Caco-2 (cell line): Measurements from ENCODE around the gene TLR9. TPM values are rescaled to one million over a fixed set of nuclear protein-coding genes. Genes with fewer than 3 reads are reported as not detected.

ENCODE experiments used
- BruUV-seq: library from RNA; stranded (reverse); fragments of 400-500 nt; replicated peaks from 2 replicates; lab custom pipeline; 2021; lab: Mats Ljungman, UMichigan
- CTCF ChIA-PET: fragments of 300-600 bp; sonication (Branson Sonifier 250); formaldehyde crosslinking; loops from one replicate; lab custom pipeline; 2022; ENCODE audit warnings: antibody characterized with exemption; lab: Charles Lee
- POLR2A ChIA-PET: fragments of 300-600 bp; sonication (Branson Sonifier 250); formaldehyde crosslinking; loops from one replicate; lab custom pipeline; 2022; ENCODE audit warnings: antibody characterized with exemption; lab: Charles Lee
- DNase-seq, 2 experiments: peaks; one replicate each; pipeline versions ENCODE4 v3.0.0 to v3.0.0-alpha.2; 2020 to 2022
- H3K27me3 ChIP-seq: replicated peaks from 2 replicates; pipeline ENCODE4 v1.6.0; 2011; ENCODE audit warnings: low read length; ENCODE audit not compliant: control insufficient read depth, insufficient read depth
- H3K36me3 ChIP-seq: 2 replicates; pipeline ENCODE4 v1.5.1; 2011; ENCODE audit warnings: low read length; ENCODE audit not compliant: control insufficient read depth, insufficient read depth
- H3K4me1 ChIP-seq: fragments of 250-450 bp; sonication (Bioruptor Pico); 2 replicates; pipeline ENCODE4 v1.5.1; 2020; ENCODE audit warnings: mild to moderate bottlenecking
- H3K4me3 ChIP-seq: 2 replicates; pipeline ENCODE4 v1.5.1; 2011; ENCODE audit warnings: low read depth, mild to moderate bottlenecking, control low read depth, low read length
- H3K9me3 ChIP-seq: fragments of 250-450 bp; sonication (Bioruptor Pico); 2 replicates; pipeline ENCODE4 v1.5.1; 2020; ENCODE audit warnings: mild to moderate bottlenecking, moderate library complexity
- H3K27ac Mint-ChIP-seq: one replicate; pipeline ENCODE4 v1.8.0; 2022; ENCODE audit warnings: mixed read lengths; ENCODE audit not compliant: unreplicated experiment
- H3K27me3 Mint-ChIP-seq: one replicate; pipeline ENCODE4 v1.8.0; 2022; ENCODE audit warnings: mixed read lengths; ENCODE audit not compliant: insufficient read depth, unreplicated experiment
- H3K36me3 Mint-ChIP-seq: one replicate; pipeline ENCODE4 v1.8.0; 2022; ENCODE audit warnings: mild to moderate bottlenecking, mixed read lengths; ENCODE audit not compliant: insufficient read depth, unreplicated experiment
- H3K4me1 Mint-ChIP-seq: one replicate; pipeline ENCODE4 v1.8.0; 2022; ENCODE audit warnings: low read depth, mixed read lengths; ENCODE audit not compliant: unreplicated experiment
- H3K4me3 Mint-ChIP-seq: one replicate; pipeline ENCODE4 v1.8.0; 2022; ENCODE audit warnings: mild to moderate bottlenecking, moderate library complexity, mixed read lengths; ENCODE audit not compliant: unreplicated experiment
- H3K9me3 Mint-ChIP-seq: one replicate; pipeline ENCODE4 v1.8.0; 2022; ENCODE audit warnings: mixed read lengths; ENCODE audit not compliant: unreplicated experiment
- intact Hi-C: fragments of 100-400 bp; cut with micrococcal nuclease; formaldehyde crosslinking; loops from one replicate; pipeline ENCODE4 v1.10.0; 2022; ENCODE audit not compliant: unreplicated experiment
- total RNA-seq: library from RNA; stranded (reverse); gene quantifications from 2 replicates; pipeline ENCODE4 v1.2.3, GENCODE V29; 2022
- TF ChIP-seq, protein P1 (sequence below), 2 experiments: fragments of 200-600 bp in 1 of 2; IDR thresholded peaks; 1 replicate in 1 of 2; 2 replicates in 1 of 2; pipeline versions ENCODE4 v1.5.1 to v1.8.0; 2011 to 2022; ENCODE audit warnings: antibody characterized with exemption in 1 of 2, control low read depth in 1 of 2, inconsistent platforms in 1 of 2, low read depth in 1 of 2, low read length in 1 of 2, mild to moderate bottlenecking in 1 of 2, moderate library complexity in 1 of 2; ENCODE audit not compliant: insufficient read depth in 1 of 2, severe bottlenecking in 1 of 2, unreplicated experiment in 1 of 2

TLR9 gene
- total RNA-seq, 1 experiment from 2014 or later, result not detected

DNA sequence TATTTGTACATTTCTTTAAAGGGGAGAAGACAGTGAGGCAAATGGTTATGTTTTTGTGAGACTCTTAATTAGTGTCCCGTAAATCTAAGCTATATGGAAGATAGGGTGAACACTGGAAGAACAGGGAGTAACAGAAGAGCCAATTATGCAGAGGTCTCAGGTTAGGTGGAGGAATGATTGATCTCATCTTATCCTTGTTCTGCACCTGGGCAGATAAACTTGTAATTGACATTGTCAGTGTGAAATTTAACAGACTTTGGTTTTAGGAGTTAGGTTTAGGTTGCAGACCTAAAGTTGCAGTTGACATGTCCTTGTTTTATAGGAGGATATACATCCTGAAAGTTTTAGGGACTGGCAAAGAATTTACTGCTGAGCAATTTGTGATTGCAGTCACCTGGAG, 16.6 kb upstream of the TLR9 start:
- H3K9me3 Mint-ChIP-seq, result no peaks in the 10 kb centered on the region
- H3K4me1 Mint-ChIP-seq, result peaks cover 8% of the 10 kb centered on the region
- H3K4me3 Mint-ChIP-seq, result no peak overlapping the region
- no peaks in the 10 kb centered on the region for H3K27me3 Mint-ChIP-seq
- H3K36me3 Mint-ChIP-seq, result peaks cover 20% of the 10 kb centered on the region
- H3K27me3 ChIP-seq, result no peaks in the 10 kb centered on the region
- H3K4me3 ChIP-seq, result no peak overlapping the region
- no peak overlapping the region for H3K27ac Mint-ChIP-seq
- TF ChIP-seq, protein P1, sequence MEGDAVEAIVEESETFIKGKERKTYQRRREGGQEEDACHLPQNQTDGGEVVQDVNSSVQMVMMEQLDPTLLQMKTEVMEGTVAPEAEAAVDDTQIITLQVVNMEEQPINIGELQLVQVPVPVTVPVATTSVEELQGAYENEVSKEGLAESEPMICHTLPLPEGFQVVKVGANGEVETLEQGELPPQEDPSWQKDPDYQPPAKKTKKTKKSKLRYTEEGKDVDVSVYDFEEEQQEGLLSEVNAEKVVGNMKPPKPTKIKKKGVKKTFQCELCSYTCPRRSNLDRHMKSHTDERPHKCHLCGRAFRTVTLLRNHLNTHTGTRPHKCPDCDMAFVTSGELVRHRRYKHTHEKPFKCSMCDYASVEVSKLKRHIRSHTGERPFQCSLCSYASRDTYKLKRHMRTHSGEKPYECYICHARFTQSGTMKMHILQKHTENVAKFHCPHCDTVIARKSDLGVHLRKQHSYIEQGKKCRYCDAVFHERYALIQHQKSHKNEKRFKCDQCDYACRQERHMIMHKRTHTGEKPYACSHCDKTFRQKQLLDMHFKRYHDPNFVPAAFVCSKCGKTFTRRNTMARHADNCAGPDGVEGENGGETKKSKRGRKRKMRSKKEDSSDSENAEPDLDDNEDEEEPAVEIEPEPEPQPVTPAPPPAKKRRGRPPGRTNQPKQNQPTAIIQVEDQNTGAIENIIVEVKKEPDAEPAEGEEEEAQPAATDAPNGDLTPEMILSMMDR (IDR thresholded peaks at IDR 0.05; ENCODE audit: insufficient read depth in 1 of 2, low read depth in 1 of 2, low read length in 1 of 2, severe bottlenecking in 1 of 2, unreplicated experiment in 1 of 2), result no peak
- H3K36me3 ChIP-seq, result no peaks in the 10 kb centered on the region; the same call in 1 of the 2 replicates
- intact Hi-C loops, result no loop called here
- ChIA-PET POLR2A (interaction anchor here (0.6 kb wide), 1 partner anchor 32 kb away, joined by 3 read pairs; no protein-coding TSS in a partner anchor), CTCF (no interaction called here)
- no peak for DNase-seq
- H3K4me1 ChIP-seq, result peaks cover 27% of the 10 kb centered on the region
- H3K9me3 ChIP-seq, result no peaks in the 10 kb centered on the region
- BruUV-seq, result no TSS peak

DNA sequence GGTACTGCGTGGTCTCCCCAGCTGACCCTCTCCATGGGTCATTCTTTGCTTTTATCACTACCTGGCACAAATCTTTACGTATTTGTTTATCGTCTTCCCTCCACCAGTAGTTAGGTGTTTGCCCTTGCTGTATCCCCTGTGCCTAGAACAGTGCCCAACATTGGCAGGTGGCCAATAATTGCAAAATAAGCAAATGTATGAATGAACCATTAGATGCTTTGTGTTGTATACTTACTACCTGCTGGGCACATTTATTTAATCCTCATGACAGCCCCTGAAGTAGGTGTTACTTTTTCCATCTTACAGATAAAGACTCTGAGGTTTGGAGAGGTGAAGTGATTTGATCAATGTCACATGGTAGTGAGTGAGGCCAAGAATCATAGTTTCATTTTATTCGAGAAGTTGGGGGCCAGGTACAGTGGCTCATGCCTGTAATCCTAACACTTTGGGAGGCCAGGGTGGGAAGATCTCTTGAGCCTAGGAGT, 15.5 kb upstream of the TLR9 start:
- intact Hi-C loops, result no loop called here
- no peaks in the 10 kb centered on the region for H3K27me3 ChIP-seq
- peaks cover 8% of the 10 kb centered on the region for H3K4me1 Mint-ChIP-seq
- peaks cover 9% of the 10 kb centered on the region for H3K36me3 Mint-ChIP-seq
- peak overlapping the region; percentile 91 for H3K27ac Mint-ChIP-seq
- H3K27me3 Mint-ChIP-seq, result no peaks in the 10 kb centered on the region
- BruUV-seq, result no TSS peak
- H3K9me3 Mint-ChIP-seq, result no peaks in the 10 kb centered on the region
- CTCF ChIA-PET, result interaction anchor here (0.9 to 1.3 kb wide), 3 partner anchors 20 to 41 kb away, joined by 3 to 6 read pairs (median 5); no protein-coding TSS in a partner anchor
- peak overlapping the region; percentile 83 for H3K4me3 Mint-ChIP-seq
- DNase-seq, result no peak
- TF ChIP-seq, protein P1 (IDR thresholded peaks at IDR 0.05; ENCODE audit: insufficient read depth in 1 of 2, low read depth in 1 of 2, low read length in 1 of 2, severe bottlenecking in 1 of 2, unreplicated experiment in 1 of 2), result no peak
- POLR2A ChIA-PET, result interaction anchor here (0.6 to 0.7 kb wide), 2 partner anchors 26 to 49 kb away, joined by 3 read pairs; no protein-coding TSS in a partner anchor
- H3K36me3 ChIP-seq, result no peaks in the 10 kb centered on the region; the same call in 1 of the 2 replicates
- no peaks in the 10 kb centered on the region for H3K9me3 ChIP-seq
- H3K4me3 ChIP-seq, result no peak overlapping the region
- peaks cover 27% of the 10 kb centered on the region for H3K4me1 ChIP-seq

DNA sequence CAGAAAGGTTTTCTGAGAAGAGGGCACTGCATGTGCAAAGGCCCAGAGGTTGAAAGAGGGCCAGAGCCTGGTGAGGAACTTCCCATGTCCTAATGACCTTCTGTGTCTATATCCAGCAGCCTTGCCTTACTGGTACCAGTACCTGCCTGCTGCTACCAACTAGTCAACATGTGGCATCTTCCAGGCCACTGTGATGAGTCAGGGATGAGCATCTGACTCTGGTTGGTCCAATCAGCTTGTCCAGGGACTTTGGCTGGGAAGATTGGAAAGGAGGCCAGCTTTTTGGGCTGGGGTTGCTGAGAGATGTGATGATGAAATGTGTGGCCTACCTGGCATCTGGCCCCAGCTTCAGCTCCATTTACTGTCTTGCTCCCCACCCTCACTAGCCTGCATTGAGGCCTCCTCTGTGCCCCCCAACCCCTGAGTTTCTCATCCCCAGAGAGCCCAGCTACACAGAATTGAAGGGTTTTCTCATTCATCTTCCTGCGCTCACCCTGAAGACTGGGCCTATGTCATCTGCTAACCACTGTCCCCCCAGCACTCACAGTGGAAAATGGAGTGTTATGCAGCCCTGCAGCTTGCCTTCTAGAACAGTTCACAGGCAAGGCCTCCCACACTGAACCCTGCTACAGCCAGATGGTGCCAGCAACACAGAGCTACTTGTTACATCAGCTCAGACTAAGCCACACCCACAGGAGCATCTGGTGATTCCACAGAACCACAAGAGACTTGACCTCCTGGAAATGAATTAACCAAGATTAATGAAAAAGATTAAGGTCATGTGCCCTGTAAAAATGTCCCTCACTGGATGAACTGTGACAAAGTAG, 14.8 kb upstream of the TLR9 start:
- intact Hi-C loops, result no loop called here
- H3K4me1 Mint-ChIP-seq, result peaks cover 8% of the 10 kb centered on the region

More for the DNA sequence above, 14.8 kb upstream of the TLR9 start:
- no peaks in the 10 kb centered on the region for H3K27me3 ChIP-seq
- Mint-ChIP-seq H3K27ac (peak overlapping the region; percentile 91), H3K9me3 (no peaks in the 10 kb centered on the region), H3K36me3 (peaks cover 4% of the 10 kb centered on the region), H3K4me3 (peak overlapping the region; percentile 83), H3K27me3 (no peaks in the 10 kb centered on the region)
- ChIA-PET POLR2A (interaction anchor here (0.6 to 0.7 kb wide), 2 partner anchors 27 to 50 kb away, joined by 3 read pairs; no protein-coding TSS in a partner anchor), CTCF (interaction anchor here (0.9 to 1.3 kb wide), 4 partner anchors 20 to 99 kb away, joined by 3 to 6 read pairs (median 4); no protein-coding TSS in a partner anchor)
- TF ChIP-seq, protein P1 (IDR thresholded peaks at IDR 0.05; ENCODE audit: insufficient read depth in 1 of 2, low read depth in 1 of 2, low read length in 1 of 2, severe bottlenecking in 1 of 2, unreplicated experiment in 1 of 2), result no peak
- H3K4me3 ChIP-seq, result peak overlapping the region; percentile 100; the same call in 1 of the 2 replicates
- peak; percentile 50 to 51 for DNase-seq
- H3K36me3 ChIP-seq, result no peaks in the 10 kb centered on the region; the same call in 1 of the 2 replicates
- no TSS peak for BruUV-seq
- H3K9me3 ChIP-seq, result no peaks in the 10 kb centered on the region
- H3K4me1 ChIP-seq, result peaks cover 27% of the 10 kb centered on the region
